ENCODE measurements around the gene PDGFRB. TPM values are rescaled to one million over a fixed set of nuclear protein-coding genes. Genes with fewer than 3 reads are reported as not detected.

PDGFRB gene
- total RNA-seq, 1 experiment from 2014 or later: 0.34 TPM

DNA sequence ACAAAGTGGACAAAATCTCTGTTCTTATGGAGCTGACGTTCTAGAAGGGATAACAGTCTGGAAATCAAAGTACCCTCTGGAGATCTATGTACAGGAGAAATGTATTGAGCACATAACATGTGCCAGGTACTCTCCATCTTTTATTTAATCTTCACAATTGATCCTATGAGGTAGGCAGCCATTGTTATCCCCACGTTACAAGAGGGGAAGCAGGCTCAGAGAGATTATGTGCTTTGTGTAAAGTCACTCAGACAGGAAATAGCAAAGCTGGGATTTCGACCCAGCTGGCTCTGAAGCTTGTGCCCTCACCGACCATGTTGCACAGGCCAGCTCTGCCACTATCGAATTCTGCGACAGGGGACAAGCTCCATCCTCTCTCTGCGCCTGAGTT is 21.5 kb downstream of the PDGFRB start:
- H3K4me3 ChIP-seq (replicated peaks in 1 of 2; ENCODE audit: low read depth in 1 of 2, low read length in 2 of 2): no peak overlapping the region
- intact Hi-C loops (cut with micrococcal nuclease): no loop called here
- ATAC-seq: no peak
- DNase-seq (ENCODE audit: low read depth, low spot score): no peak
- no peaks in the 10 kb centered on the region for H3K9me2 ChIP-seq (ENCODE audit: insufficient read depth)
- H3K27me3 ChIP-seq (ENCODE audit: insufficient read depth, low read length): no peaks in the 10 kb centered on the region
- no peaks in the 10 kb centered on the region for H3K79me2 ChIP-seq (ENCODE audit: insufficient read depth, low read length)
- no peak overlapping the region for H3K4me2 ChIP-seq (ENCODE audit: low read length)
- CTCF ChIA-PET: no interaction called here
- H3K9me3 ChIP-seq (ENCODE audit: control insufficient read depth in 1 of 2, insufficient read depth in 1 of 2, low read depth in 1 of 2, low read length in 2 of 2): no peaks in the 10 kb centered on the region
- POLR2A ChIA-PET: no interaction called here
- H3K27ac ChIP-seq (ENCODE audit: low read depth, low read length): no peak overlapping the region
- H2AFZ ChIP-seq (ENCODE audit: low read depth, low read length, poor library complexity, severe bottlenecking): no peak overlapping the region
- RAD21 ChIA-PET (ENCODE audit: low non-redundant PET in 1 of 2, low total read pairs in 2 of 2, uncharacterized antibody in 2 of 2, unreplicated experiment in 2 of 2): no interaction called here
- BruUV-seq (replicated peaks): no TSS peak
- H4K20me1 ChIP-seq (ENCODE audit: insufficient read depth): no peaks in the 10 kb centered on the region
- no peak overlapping the region for H3K9ac ChIP-seq (ENCODE audit: low read length)
- TF ChIP-seq FOSL1 (IDR thresholded peaks at IDR 0.05; ENCODE audit: low read depth): no peak
- TF ChIP-seq TCF7L2 (IDR thresholded peaks at IDR 0.05; ENCODE audit: borderline replicate concordance, extremely low read depth, insufficient read depth, insufficient read length): no peak
- no peak for TF ChIP-seq CBX3 (IDR thresholded peaks at IDR 0.05; ENCODE audit: low read depth)
- TF ChIP-seq EZH2 (IDR thresholded peaks at IDR 0.05): no peak
- TF ChIP-seq, protein P1, sequence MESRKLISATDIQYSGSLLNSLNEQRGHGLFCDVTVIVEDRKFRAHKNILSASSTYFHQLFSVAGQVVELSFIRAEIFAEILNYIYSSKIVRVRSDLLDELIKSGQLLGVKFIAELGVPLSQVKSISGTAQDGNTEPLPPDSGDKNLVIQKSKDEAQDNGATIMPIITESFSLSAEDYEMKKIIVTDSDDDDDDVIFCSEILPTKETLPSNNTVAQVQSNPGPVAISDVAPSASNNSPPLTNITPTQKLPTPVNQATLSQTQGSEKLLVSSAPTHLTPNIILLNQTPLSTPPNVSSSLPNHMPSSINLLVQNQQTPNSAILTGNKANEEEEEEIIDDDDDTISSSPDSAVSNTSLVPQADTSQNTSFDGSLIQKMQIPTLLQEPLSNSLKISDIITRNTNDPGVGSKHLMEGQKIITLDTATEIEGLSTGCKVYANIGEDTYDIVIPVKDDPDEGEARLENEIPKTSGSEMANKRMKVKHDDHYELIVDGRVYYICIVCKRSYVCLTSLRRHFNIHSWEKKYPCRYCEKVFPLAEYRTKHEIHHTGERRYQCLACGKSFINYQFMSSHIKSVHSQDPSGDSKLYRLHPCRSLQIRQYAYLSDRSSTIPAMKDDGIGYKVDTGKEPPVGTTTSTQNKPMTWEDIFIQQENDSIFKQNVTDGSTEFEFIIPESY (IDR thresholded peaks at IDR 0.05; ENCODE audit: extremely low read depth, insufficient replicate concordance, low read length): no peak
- TF ChIP-seq SP1 (IDR thresholded peaks at IDR 0.05; ENCODE audit: low read depth): no peak
- no peak for TF ChIP-seq YY1 (IDR thresholded peaks at IDR 0.05; ENCODE audit: extremely low read depth, insufficient replicate concordance, low read depth, low read length)
- H3K36me3 ChIP-seq (ENCODE audit: control insufficient read depth in 1 of 2, insufficient read depth in 2 of 2, low read length in 2 of 2): no peaks in the 10 kb centered on the region
- peaks cover 0 to 9% of the 10 kb centered on the region in 2 experiments; a peak in 1 of 4 replicates for H3K4me1 ChIP-seq (ENCODE audit: control insufficient read depth in 1 of 2, insufficient read depth in 2 of 2, low read length in 2 of 2)

DNA sequence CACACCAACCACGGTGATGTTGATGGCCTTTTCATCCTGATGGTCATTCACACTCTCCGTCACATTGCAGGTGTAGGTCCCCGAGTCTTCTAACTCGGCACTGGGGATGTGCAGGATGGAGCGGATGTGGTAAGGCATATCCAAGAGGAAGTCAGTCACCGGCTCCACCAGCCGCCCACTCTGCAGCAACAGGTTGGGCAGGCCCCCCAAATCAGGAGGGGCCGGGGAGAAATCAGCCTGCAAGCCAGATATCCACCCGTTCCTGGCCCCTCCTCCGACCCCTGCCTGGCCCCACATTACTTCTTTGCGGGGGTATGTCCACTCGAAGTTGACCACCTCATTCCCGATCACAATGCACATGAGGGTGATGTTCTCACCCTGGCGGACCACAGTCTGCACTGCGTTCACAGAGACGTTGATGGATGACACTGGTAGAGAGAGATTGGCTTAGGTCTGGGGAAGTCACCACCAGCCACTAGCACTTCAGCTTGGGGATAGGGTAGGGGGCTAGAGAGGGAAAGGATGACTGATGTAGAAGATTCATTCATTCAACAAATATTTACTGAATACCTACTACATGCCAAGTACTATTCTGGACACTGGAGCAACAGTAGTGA is 22.0 kb downstream of the PDGFRB start:
- H3K9me2 ChIP-seq (ENCODE audit: insufficient read depth): no peaks in the 10 kb centered on the region
- no peaks in the 10 kb centered on the region for H4K20me1 ChIP-seq (ENCODE audit: insufficient read depth)
- POLR2A ChIA-PET: no interaction called here
- H3K27me3 ChIP-seq (ENCODE audit: insufficient read depth, low read length): no peaks in the 10 kb centered on the region
- no peaks in the 10 kb centered on the region for H3K79me2 ChIP-seq (ENCODE audit: insufficient read depth, low read length)
- no peak overlapping the region for H3K9ac ChIP-seq (ENCODE audit: low read length)
- DNase-seq (ENCODE audit: low read depth, low spot score): no peak
- H3K27ac ChIP-seq (ENCODE audit: low read depth, low read length): no peak overlapping the region
- intact Hi-C loops (cut with micrococcal nuclease): no loop called here
- H3K4me2 ChIP-seq (ENCODE audit: low read length): no peak overlapping the region
- H2AFZ ChIP-seq (ENCODE audit: low read depth, low read length, poor library complexity, severe bottlenecking): no peak overlapping the region
- ATAC-seq: no peak
- no peaks in the 10 kb centered on the region for H3K36me3 ChIP-seq (ENCODE audit: control insufficient read depth in 1 of 2, insufficient read depth in 2 of 2, low read length in 2 of 2)
- RAD21 ChIA-PET (ENCODE audit: low non-redundant PET in 1 of 2, low total read pairs in 2 of 2, uncharacterized antibody in 2 of 2, unreplicated experiment in 2 of 2): no interaction called here
- CTCF ChIA-PET: no interaction called here
- H3K9me3 ChIP-seq (ENCODE audit: control insufficient read depth in 1 of 2, insufficient read depth in 1 of 2, low read depth in 1 of 2, low read length in 2 of 2): no peaks in the 10 kb centered on the region
- no peak overlapping the region for H3K4me3 ChIP-seq (replicated peaks in 1 of 2; ENCODE audit: low read depth in 1 of 2, low read length in 2 of 2)
- peaks cover 0 to 9% of the 10 kb centered on the region in 2 experiments; a peak in 1 of 4 replicates for H3K4me1 ChIP-seq (ENCODE audit: control insufficient read depth in 1 of 2, insufficient read depth in 2 of 2, low read length in 2 of 2)
- no TSS peak for BruUV-seq (replicated peaks)
- TF ChIP-seq, protein P2, sequence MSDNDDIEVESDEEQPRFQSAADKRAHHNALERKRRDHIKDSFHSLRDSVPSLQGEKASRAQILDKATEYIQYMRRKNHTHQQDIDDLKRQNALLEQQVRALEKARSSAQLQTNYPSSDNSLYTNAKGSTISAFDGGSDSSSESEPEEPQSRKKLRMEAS (IDR thresholded peaks at IDR 0.05): no peak
- TF ChIP-seq ZNF274 (IDR thresholded peaks at IDR 0.05; ENCODE audit: low read depth, low read length) (no peak), ZFX (IDR thresholded peaks at IDR 0.05) (no peak), SIN3A (IDR thresholded peaks at IDR 0.05; ENCODE audit: low read depth) (no peak), EZH2 (IDR thresholded peaks at IDR 0.05) (no peak), JUND (IDR thresholded peaks at IDR 0.05) (no peak), EGR1 (IDR thresholded peaks at IDR 0.05; ENCODE audit: low read depth) (no peak), RAD21 (IDR thresholded peaks at IDR 0.05; ENCODE audit: low read depth) (no peak)
- TF ChIP-seq, protein P3, sequence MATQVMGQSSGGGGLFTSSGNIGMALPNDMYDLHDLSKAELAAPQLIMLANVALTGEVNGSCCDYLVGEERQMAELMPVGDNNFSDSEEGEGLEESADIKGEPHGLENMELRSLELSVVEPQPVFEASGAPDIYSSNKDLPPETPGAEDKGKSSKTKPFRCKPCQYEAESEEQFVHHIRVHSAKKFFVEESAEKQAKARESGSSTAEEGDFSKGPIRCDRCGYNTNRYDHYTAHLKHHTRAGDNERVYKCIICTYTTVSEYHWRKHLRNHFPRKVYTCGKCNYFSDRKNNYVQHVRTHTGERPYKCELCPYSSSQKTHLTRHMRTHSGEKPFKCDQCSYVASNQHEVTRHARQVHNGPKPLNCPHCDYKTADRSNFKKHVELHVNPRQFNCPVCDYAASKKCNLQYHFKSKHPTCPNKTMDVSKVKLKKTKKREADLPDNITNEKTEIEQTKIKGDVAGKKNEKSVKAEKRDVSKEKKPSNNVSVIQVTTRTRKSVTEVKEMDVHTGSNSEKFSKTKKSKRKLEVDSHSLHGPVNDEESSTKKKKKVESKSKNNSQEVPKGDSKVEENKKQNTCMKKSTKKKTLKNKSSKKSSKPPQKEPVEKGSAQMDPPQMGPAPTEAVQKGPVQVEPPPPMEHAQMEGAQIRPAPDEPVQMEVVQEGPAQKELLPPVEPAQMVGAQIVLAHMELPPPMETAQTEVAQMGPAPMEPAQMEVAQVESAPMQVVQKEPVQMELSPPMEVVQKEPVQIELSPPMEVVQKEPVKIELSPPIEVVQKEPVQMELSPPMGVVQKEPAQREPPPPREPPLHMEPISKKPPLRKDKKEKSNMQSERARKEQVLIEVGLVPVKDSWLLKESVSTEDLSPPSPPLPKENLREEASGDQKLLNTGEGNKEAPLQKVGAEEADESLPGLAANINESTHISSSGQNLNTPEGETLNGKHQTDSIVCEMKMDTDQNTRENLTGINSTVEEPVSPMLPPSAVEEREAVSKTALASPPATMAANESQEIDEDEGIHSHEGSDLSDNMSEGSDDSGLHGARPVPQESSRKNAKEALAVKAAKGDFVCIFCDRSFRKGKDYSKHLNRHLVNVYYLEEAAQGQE (IDR thresholded peaks at IDR 0.05; ENCODE audit: low read depth): no peak

Data from HCT116 (cell line).